Esophagus (tissue), 2 donors: ENCODE results near the gene MACROD2. TPM values are rescaled to one million over a fixed set of nuclear protein-coding genes. Genes with fewer than 3 reads are reported as not detected.

Experiments used
- H3K27ac ChIP-seq, 2 donors: one replicate each; pipeline ENCODE4 v1.5.1; 2013; ENCODE audit warnings: low read depth in 2 of 2, mild to moderate bottlenecking in 2 of 2, inconsistent platforms in 1 of 2, low read length in 1 of 2, moderate library complexity in 1 of 2
- H3K27me3 ChIP-seq, 2 donors: one replicate each; pipeline ENCODE4 v1.6.1; 2013; ENCODE audit warnings: low read length in 2 of 2, control low read depth in 1 of 2, mild to moderate bottlenecking in 1 of 2; ENCODE audit not compliant: insufficient read depth in 2 of 2, control insufficient read depth in 1 of 2
- H3K36me3 ChIP-seq, 2 donors: one replicate each; pipeline ENCODE4 v1.6.1; 2013; ENCODE audit warnings: low read length in 1 of 2; ENCODE audit not compliant: control insufficient read depth in 2 of 2, insufficient read depth in 2 of 2
- H3K4me1 ChIP-seq, 2 donors: one replicate each; pipeline ENCODE4 v1.6.1; 2013; ENCODE audit warnings: low read length in 1 of 2; ENCODE audit not compliant: control insufficient read depth in 2 of 2, insufficient read depth in 2 of 2
- H3K4me3 ChIP-seq, 2 donors: one replicate each; pipeline ENCODE4 v1.5.1; 2013; ENCODE audit warnings: low read length in 2 of 2, mild to moderate bottlenecking in 2 of 2, low read depth in 1 of 2, moderate library complexity in 1 of 2
- H3K9me3 ChIP-seq, 2 donors: one replicate each; pipeline ENCODE4 v1.6.1; 2013; ENCODE audit warnings: mild to moderate bottlenecking in 2 of 2, low read depth in 1 of 2, low read length in 1 of 2, moderate library complexity in 1 of 2; ENCODE audit not compliant: control insufficient read depth in 2 of 2, insufficient read depth in 1 of 2
- WGBS, 2 donors: extraction: QIAGEN DNeasy Blood & Tissue Kit; methylation state at CpG; one replicate each; pipeline ENCODE4 v1.1.7; 2013; 5-methylcytosine and 5-hydroxymethylcytosine counted together
- polyA plus RNA-seq, 2 donors: library from polyadenylated mRNA; stranded (reverse); fragments of 200-250 nt; gene quantifications; one replicate each; pipeline ENCODE4 v1.2.3, GENCODE V29; 2013
- donor health status: healthy with polysubstance abuse.
- donor health status: Bipolar disorder and iron deficiency.

MACROD2 gene
- polyA plus RNA-seq, 2 donors = 0.64 to 1.9 TPM

DNA sequence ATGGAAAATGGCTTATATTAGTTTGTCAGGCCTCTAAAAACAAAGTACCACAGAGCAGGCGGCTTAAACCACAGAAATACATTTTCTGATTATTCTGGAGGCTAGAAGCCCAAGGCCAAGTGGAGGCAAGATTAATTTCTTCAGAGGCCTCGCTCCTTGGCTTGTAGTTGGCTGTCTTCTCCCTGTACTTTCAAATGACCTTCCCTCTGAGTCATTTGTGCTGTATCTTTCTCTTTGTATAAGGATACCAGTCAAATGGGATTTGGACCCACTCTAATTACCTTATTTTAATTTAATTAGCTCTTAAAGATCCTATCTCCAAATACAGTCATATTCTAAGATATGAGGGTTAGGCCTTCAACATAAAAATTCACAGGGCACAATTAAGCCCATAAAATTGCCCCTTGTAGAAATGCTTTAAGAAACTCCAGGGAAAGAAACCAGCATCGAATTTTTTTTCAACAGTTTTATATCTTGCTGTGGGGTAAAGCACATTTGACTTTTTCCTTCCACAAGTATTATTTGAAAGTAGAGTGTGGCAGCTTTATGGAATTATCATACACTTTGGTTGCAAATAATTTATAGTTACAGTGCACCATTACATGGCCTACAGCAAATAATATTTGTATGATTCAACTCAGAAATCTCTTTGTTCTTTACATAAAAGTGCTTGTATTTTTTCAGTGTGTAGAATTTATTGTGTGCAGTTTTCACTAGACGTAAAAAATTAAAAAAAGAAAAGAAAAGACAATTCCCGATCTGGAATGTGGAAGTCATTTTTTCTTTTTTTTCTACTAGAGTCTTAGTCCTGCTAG, 1871.8 kb downstream of the MACROD2 start:
- no peaks in the 10 kb centered on the region for H3K4me1 ChIP-seq
- H3K36me3 ChIP-seq = no peaks in the 10 kb centered on the region
- no peaks in the 10 kb centered on the region for H3K9me3 ChIP-seq
- no peak overlapping the region for H3K4me3 ChIP-seq
- H3K27ac ChIP-seq = no peak overlapping the region
- WGBS, 2 donors = 78 to 80% methylated on average over 5 of the region's 5 CpGs
- H3K27me3 ChIP-seq = no peaks in the 10 kb centered on the region

DNA sequence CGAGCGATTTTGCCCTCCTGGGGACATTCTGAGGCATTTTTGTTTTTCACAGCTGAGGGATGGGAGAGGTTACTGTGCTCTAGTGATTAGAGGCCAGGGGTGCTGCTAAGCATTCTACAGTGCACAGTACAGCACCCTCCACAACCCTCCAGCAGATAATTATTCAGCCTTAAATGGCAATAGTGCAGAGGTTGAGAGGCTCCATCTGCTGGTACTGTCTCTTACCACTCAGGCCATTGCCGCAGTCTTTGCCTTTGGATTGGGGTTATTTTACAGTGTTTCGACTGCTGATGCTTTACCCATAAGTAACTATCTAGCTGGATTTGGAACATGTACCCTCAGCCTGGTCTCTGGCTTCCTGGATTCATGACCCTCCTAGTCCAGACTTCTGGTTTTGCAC, 1872.6 kb downstream of the MACROD2 start:
- Histone ChIP-seq H3K27ac (no peak overlapping the region), H3K4me1 (no peaks in the 10 kb centered on the region)
- WGBS, 2 donors = 89 to 94% methylated on average over 4 of the region's 4 CpGs

DNA sequence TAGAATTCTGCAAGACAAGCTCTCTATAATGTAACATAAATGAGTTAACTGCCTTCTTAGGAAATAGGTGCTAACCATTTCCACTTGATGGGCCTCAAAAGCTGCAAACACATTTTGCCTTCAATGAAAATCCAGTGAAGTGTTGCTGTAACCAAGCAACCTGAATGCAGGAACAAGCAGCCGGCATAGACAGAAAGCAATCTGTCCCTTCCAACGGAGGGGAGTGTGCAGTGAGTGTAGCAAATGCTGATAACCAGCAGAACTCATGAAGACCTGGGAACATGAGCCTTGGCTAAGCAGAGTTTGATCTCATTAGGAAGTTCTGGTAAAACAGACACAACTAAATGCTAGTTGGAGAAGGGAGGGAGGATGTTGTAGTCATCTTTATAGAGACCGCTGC, 1880.1 kb downstream of the MACROD2 start:
- peaks cover 0 to 2% of the 10 kb centered on the region in 2 donors for H3K9me3 ChIP-seq
- no peak overlapping the region for H3K4me3 ChIP-seq
- H3K27ac ChIP-seq = no peak overlapping the region
- 74 to 77% methylated on average over 3 of the region's 3 CpGs for WGBS, 2 donors
- H3K36me3 ChIP-seq = no peaks in the 10 kb centered on the region
- H3K27me3 ChIP-seq = peaks cover 0 to 3% of the 10 kb centered on the region in 2 donors
- H3K4me1 ChIP-seq = no peaks in the 10 kb centered on the region

More for the DNA sequence above, 1872.6 kb downstream of the MACROD2 start:
- Histone ChIP-seq H3K9me3 (no peaks in the 10 kb centered on the region), H3K4me3 (no peak overlapping the region), H3K36me3 (no peaks in the 10 kb centered on the region), H3K27me3 (no peaks in the 10 kb centered on the region)

DNA sequence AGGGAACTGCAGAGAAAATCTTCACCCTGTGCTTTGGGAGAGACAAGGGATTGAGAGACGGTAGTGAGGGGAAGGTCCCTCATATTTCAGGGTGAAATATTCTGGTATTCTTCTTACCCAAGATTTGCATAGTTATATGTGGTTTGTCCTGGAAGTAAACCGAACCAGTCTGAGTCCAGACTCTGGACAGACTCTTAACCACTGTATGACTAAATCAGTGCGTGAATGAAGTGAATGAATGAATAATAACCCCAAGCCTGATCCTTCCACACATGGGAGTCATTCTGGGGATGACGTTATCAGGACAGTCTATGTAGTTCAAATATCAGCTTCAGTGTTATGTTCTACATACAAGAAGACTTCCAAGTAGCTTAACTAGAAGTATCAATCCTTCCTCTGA, 1887.2 kb downstream of the MACROD2 start:
- Histone ChIP-seq H3K4me1 (no peaks in the 10 kb centered on the region), H3K27ac (no peak overlapping the region), H3K9me3 (peaks cover 2 to 4% of the 10 kb centered on the region in 2 donors), H3K4me3 (no peak overlapping the region), H3K36me3 (no peaks in the 10 kb centered on the region), H3K27me3 (peaks cover 0 to 5% of the 10 kb centered on the region in 2 donors)
- WGBS, 2 donors = 81 to 87% methylated on average over 4 of the region's 4 CpGs

DNA sequence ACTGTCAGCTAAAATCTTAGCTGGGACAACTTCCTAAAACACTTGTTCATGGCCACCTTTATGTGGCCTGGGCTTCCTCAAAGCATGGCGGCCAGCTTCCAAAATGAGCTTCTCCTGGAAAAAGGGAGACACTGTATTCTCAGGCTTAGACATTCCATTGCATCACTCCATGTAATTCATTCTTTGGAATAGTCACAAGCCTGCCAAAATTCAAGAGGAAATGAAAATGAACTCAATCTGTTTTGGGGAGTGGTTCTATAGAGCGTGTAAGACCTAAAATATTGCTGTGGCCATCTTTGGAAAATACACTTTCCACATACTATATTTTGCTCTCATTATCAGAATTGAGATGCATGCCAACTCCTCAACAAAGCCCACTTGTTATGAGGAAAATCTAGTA, 1890.9 kb downstream of the MACROD2 start:
- Histone ChIP-seq H3K36me3 (no peaks in the 10 kb centered on the region), H3K27me3 (no peaks in the 10 kb centered on the region), H3K4me3 (no peak overlapping the region), H3K27ac (no peak overlapping the region), H3K9me3 (peaks cover under 1% of the 10 kb centered on the region in 2 donors), H3K4me1 (no peaks in the 10 kb centered on the region)
- 87 to 88% methylated on average over 2 of the region's 2 CpGs for WGBS, 2 donors

DNA sequence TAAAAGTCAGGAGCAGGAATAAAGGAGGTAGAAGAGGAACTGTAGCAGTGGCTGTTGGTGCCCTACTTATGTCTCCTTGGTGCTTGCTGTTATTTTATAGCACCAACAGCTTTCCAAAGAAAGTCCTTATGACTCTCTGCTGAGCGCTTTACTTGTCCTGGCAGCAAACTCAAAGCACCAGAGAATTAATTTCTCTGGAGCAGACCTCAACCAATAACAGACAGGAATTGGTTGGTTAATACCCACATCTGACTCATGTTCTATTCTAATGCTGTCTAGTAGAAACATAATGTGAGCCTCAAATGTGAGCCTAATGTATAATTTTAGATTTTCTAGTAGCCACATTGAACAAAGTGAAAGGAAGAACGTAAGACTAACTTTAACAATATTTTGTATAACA, 1892.1 kb downstream of the MACROD2 start:
- H3K9me3 ChIP-seq = no peaks in the 10 kb centered on the region
- no peaks in the 10 kb centered on the region for H3K27me3 ChIP-seq
- H3K4me1 ChIP-seq = no peaks in the 10 kb centered on the region
- 93 to 96% methylated on average over 2 of the region's 2 CpGs for WGBS, 2 donors
- no peak overlapping the region for H3K4me3 ChIP-seq
- H3K27ac ChIP-seq = no peak overlapping the region
- no peaks in the 10 kb centered on the region for H3K36me3 ChIP-seq

DNA sequence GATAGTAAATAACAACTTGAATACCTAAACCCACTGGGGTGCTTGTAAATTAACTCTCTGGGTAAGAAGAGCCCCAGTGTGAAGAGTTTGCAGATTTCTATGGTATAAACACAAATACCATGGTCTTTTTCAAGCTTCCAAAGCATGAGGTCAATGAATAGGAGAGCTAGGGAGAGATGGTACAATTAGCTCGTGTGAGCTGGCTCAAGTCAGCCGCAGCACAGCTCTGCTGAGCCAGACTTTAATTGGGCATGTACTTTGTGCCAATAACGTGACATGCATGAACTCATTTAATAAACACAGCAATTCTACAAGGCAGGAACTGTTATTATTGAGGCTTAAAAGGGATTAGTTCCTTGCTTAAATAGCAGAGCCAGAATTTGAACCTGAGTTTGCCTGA, 1893.7 kb downstream of the MACROD2 start:
- Histone ChIP-seq H3K27ac (no peak overlapping the region), H3K27me3 (no peaks in the 10 kb centered on the region), H3K4me3 (no peak overlapping the region), H3K9me3 (no peaks in the 10 kb centered on the region), H3K4me1 (no peaks in the 10 kb centered on the region), H3K36me3 (no peaks in the 10 kb centered on the region)
- WGBS, 2 donors = 22 to 49% methylated on average over 3 of the region's 3 CpGs

DNA sequence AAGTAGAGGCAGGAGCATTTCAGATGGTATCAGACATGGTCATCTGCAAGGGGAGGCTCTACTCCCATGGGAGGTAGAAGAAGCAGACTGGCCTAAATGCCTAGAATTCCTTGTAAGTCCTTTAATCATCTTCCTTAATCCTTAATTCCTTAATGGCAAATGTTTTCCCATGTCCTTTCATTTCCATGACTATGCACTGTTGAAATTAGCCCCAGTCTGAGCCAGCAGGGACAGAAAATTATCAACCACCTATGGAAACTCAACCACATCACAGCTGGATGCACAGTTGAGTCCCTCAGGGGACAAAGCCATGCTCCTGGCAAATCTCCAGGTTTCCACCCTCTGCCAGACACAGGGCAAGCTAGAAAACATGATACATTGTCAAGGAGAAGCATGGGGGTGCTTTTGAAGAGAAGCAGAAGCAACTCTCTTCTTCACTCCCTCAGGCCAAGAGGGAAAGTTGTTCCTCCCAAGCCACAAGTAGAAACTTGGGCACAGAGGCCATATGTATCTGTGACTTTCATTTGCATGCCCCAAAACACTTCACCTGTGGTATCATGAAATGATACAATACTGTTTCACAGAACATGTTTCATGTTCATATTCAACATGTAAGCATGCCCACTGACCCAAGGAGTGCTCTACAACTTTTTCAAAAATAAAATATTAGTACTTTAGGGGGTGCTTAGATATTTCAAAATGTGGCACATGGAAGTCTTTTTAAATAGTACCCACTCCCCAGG, 1894.4 kb downstream of the MACROD2 start:
- Histone ChIP-seq H3K9me3 (no peaks in the 10 kb centered on the region), H3K36me3 (no peaks in the 10 kb centered on the region), H3K27ac (no peak overlapping the region), H3K4me3 (no peak overlapping the region), H3K27me3 (no peaks in the 10 kb centered on the region), H3K4me1 (no peaks in the 10 kb centered on the region)

DNA sequence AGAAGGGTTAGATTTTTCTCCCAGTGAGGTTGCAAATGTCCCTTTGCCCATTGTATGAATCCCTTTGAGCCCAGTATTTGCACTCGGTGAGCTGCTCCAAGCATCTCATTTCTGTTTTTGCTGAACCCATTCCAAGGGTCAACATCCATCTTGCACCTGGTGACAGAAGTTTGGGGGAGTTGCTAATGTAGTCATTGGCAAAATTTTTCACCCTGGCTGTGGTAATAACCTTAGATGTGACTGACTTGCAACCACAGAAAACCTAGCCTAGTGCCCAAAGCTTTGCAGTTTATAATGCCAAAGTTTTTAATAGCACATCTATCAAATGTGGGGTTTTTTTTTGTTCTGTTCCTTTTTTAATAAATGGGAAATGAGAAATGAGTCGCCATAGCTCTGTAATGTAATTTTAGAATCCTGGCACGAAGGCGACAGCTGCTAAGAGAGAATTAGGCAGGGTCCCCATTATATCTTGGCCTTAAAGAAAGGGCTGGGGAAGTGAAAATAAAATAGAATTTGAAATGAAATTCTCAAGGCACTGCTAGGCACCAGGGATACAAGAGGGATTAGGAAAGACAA, 1895.2 kb downstream of the MACROD2 start:
- Histone ChIP-seq H3K9me3 (no peaks in the 10 kb centered on the region), H3K36me3 (no peaks in the 10 kb centered on the region)
- WGBS, 2 donors = 41 to 70% methylated on average over 4 of the region's 4 CpGs

More for the DNA sequence above, 1895.2 kb downstream of the MACROD2 start:
- H3K27me3 ChIP-seq = no peaks in the 10 kb centered on the region
- no peaks in the 10 kb centered on the region for H3K4me1 ChIP-seq
- no peak overlapping the region for H3K4me3 ChIP-seq
- H3K27ac ChIP-seq = no peak overlapping the region
